EL (cell line): ENCODE results near the gene WSB2.
A peak's percentile ranks its signal among the peaks of the same experiment; 100 is the strongest.
"Not testable (repeated sequence)": the region's sequence is repeated elsewhere in the genome, so short reads cannot be mapped to it uniquely, and the experiment has no call there.

Experiments used
- DNase-seq: peaks from one replicate; pipeline ENCODE4 v3.0.0-alpha.2; 2016

Gene WSB2

GRCh38 chr12:118034429-118035189, 26.4 kb downstream of the WSB2 start:
- DNase-seq: peak; percentile 71

GRCh38 chr12:118033902-118034301, 27.1 kb downstream of the WSB2 start:
- DNase-seq: no peak

GRCh38 chr12:118033323-118033722, 27.7 kb downstream of the WSB2 start:
- peak; percentile 23 for DNase-seq

GRCh38 chr12:118032188-118032587, 28.8 kb downstream of the WSB2 start:
- no peak for DNase-seq

- DNase-seq: no peak
Measured at GRCh38 chr12:118029166-118029565, 31.8 kb downstream of the WSB2 start.

- DNase-seq: no peak
Measured at GRCh38 chr12:118025168-118025567, 35.8 kb downstream of the WSB2 start.

- no peak for DNase-seq
Measured at GRCh38 chr12:118023301-118023860, 37.6 kb downstream of the WSB2 start.

- DNase-seq: no peak
Measured at GRCh38 chr12:118022728-118023109, 38.3 kb downstream of the WSB2 start.

GRCh38 chr12:118022097-118022727, 38.8 kb downstream of the WSB2 start:
- DNase-seq: not testable (repeated sequence)

GRCh38 chr12:118020036-118020435, 40.9 kb downstream of the WSB2 start:
- DNase-seq: no peak

- no peak for DNase-seq
Measured at GRCh38 chr12:118017926-118018325, 43.1 kb downstream of the WSB2 start.

GRCh38 chr12:118016424-118017264, 44.3 kb downstream of the WSB2 start, which contains the start of gene RFC5:
RFC5 (plus strand) TSS chr12:118016703; CDS start chr12:118016828, 125 bp downstream.
- peak; percentile 98 for DNase-seq

- DNase-seq: no peak
Measured at GRCh38 chr12:118015944-118016343, 45.0 kb downstream of the WSB2 start.

- DNase-seq: no peak
Measured at GRCh38 chr12:118015306-118015705, 45.7 kb downstream of the WSB2 start.

- DNase-seq: no peak
Measured at GRCh38 chr12:118013283-118013682, 47.7 kb downstream of the WSB2 start.

- no peak for DNase-seq
Measured at GRCh38 chr12:118011961-118012360, 49.0 kb downstream of the WSB2 start.

- no peak for DNase-seq
Measured at GRCh38 chr12:118011377-118011776, 49.6 kb downstream of the WSB2 start.

GRCh38 chr12:118010903-118011302, 50.1 kb downstream of the WSB2 start:
- DNase-seq: no peak

- not testable (repeated sequence) for DNase-seq
Measured at GRCh38 chr12:117999806-118000205, 61.2 kb downstream of the WSB2 start.

- DNase-seq: no peak
Measured at GRCh38 chr12:117998719-117999118, 62.3 kb downstream of the WSB2 start.

GRCh38 chr12:117994551-117995438, 66.2 kb downstream of the WSB2 start:
- DNase-seq: no peak
